Measurements from ENCODE around the gene JAZF1.
"Not testable (repeated sequence)": the region's sequence is repeated elsewhere in the genome, so short reads cannot be mapped to it uniquely, and the experiment has no call there.

The JAZF1 gene

GRCh38 chr7:27860800-27861199 lies 319.8 kb downstream of the JAZF1 start:
- no peak for DNase-seq

DNA sequence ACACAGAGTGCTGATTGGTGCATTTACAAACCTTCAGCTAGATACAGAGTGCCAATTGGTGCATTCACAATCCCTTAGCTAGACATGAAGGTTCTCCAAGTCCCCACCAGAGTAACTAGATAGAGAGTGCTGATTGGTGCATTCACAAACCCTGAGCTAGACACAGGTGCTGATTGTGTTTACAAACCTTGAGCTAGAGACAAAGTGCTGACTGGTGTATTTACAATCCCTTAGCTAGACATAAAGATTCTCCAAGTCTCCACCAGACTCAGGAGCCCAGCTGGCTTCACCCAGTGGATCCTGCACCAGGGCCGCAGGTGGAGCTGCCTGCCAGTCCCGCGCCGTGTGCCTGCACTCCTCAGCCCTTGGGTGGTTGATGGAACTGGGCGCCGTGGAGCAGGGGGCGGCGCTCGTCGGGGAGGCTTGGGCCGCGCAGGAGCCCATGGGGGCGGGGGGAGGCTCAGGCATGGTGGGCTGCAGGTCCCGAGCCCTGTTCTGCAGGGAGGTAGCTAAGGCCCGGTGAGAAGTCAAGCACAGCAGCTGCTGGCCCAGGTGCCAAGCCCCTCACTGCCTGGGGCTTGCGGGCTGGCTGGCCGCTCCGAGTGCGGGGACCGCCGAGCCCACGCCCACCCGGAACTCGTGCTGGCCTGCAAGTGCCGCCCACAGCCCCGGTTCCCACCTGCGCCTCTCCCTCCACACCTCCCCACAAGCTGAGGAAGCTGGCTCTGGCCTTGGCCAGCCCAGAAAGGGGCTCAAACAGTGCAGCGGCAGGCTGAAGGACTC lies 323.7 kb downstream of the JAZF1 start:
- not testable (repeated sequence) for DNase-seq

- no peak for DNase-seq
Measured at GRCh38 chr7:27850531-27850930, 330.1 kb downstream of the JAZF1 start.

GRCh38 chr7:27846388-27846787 lies 334.2 kb downstream of the JAZF1 start:
- DNase-seq, result no peak

GRCh38 chr7:27843584-27844305 lies 336.9 kb downstream of the JAZF1 start:
- DNase-seq, result no peak

DNA sequence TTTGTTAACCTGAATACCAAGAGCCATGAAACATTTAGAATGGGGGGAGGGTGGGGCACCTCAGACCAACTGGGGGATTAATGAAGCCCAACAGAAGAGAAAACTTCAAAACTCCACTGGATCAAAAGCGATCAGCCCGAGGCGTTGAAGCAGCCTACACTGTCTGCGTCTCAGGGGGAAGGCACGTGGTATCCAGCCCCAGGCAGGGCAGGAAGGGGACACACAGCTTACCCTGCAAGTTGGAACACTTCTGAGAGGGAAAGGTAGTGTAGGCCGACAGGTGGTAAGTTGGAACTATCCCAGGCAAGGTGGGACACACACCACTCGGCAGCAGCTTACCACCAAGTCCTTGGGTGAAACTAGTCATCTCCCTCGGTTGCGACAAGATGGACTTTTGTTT lies 337.7 kb downstream of the JAZF1 start:
- no peak for DNase-seq

- DNase-seq, result peak; percentile 41
Measured at GRCh38 chr7:27842094-27842692, 338.4 kb downstream of the JAZF1 start.

GRCh38 chr7:27840760-27841364 lies 339.7 kb downstream of the JAZF1 start:
- no peak for DNase-seq

DNA sequence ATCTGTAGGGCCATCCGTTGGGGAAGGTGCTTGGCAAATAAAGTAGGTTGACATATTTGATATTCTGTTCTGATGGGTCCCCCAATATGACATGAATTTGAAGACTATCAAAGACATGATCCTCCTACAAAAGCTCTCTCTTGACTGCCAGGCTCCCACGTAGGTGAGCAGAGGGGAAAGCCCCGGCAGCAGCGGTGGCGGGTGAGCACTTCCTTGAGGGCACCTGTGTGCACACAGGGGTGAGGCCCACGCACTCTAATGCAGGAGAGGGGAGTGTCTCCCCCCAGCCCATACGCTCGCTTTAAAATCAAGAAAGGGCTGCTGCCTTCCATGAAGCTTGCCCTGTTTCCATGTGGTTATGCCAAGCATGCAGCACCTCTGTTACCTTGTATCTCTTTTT lies 340.3 kb downstream of the JAZF1 start:
- DNase-seq, result no peak

- DNase-seq, result no peak
Measured at GRCh38 chr7:27839099-27839498, 341.5 kb downstream of the JAZF1 start.

DNA sequence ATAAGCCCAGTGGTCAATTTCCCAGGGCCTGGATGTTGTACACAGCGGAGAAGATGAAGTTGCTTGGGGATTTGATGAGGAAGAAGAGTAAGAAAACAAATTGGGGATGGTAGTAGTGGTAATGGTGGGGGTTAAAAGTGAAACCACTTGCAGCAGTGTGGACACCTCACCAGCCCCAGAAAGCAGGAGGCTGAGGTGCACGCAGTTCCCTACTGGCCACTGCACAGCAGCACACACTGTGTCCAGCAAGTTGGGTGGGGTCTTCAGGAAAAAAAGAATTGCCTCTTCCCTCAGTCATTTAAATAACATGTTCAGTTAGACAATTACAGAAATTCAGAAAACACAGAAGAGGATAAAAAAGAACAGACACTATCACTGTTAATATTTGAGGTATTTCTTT lies 344.1 kb downstream of the JAZF1 start:
- no peak for DNase-seq

- no peak for DNase-seq
Measured at GRCh38 chr7:27835376-27835775, 345.2 kb downstream of the JAZF1 start.

DNA sequence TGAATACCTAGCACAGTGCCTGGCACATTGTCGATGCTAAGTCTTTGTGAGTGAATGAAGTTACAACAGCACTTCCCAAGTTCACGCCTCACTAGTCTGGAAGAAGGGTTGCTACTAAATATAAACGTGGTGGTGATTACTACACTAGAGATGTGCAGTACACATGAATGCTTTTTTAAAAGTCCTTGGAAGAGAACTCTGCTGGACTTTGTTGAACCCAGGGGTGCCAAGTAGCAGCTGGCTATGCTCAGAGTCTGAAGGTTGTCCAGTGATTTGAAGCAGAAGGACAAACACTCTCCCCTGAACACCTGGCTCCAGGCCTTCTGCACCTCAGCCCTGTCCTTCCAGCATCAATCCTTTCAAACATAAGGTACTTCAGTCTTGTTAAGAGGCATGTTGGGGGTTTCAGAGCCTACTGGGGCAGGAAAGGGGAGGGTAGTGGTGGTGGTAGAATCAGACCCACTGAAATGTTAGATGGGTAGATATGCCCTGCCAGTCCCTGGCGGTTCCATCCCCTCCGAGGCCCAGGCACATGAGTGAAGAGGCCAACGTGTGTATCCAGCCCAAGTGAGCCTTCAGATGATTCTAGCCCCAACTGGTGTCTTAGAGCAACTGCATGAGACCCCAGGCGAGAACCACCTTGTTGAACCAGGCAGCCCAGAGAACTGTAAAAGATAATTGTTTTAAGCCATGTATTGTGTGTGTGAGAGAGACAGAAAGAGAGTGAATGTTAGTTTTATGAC lies 346.2 kb downstream of the JAZF1 start:
- peak; percentile 45 for DNase-seq

- no peak for DNase-seq
Measured at GRCh38 chr7:27826357-27826756, 354.2 kb downstream of the JAZF1 start.

- DNase-seq, result no peak
Measured at GRCh38 chr7:27825891-27826290, 354.7 kb downstream of the JAZF1 start.

DNA sequence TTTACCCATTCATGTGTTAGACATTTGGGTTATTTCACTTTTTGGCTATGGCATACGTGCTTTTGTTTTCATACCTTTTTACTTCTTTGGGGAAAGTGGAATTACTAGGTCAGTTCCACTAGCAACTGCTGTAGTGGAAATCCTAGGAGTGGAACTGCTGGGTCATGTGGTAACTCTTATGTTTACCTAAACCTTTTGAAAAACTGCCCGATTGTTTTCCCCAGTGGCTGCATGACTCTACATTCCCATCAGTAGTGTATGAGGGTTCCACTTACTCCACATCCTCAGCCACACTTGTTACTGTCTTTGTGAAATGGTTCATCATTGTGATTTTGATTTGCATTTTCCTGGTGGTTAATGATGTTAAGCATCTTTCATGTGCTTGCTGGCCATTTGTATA lies 358.4 kb downstream of the JAZF1 start:
- DNase-seq, result no peak

DNA sequence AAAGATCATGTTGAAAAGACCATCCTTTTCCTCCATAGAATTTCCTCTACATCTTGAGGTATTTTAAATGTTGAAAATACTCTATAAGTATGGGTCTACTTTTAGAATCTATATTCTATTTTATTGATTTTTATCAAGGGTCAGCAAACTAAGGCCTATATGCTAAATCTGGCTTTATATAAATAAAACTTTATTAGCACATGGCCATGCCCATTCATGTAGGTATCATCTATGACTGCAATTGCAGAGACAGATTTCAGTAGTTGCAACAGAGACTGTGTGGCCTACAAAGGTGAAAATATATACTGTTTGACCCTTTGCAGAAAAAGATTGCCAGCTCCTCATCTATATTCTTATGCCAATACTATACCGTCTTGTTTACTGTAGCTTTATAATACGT lies 367.9 kb downstream of the JAZF1 start:
- DNase-seq, result no peak

DNA sequence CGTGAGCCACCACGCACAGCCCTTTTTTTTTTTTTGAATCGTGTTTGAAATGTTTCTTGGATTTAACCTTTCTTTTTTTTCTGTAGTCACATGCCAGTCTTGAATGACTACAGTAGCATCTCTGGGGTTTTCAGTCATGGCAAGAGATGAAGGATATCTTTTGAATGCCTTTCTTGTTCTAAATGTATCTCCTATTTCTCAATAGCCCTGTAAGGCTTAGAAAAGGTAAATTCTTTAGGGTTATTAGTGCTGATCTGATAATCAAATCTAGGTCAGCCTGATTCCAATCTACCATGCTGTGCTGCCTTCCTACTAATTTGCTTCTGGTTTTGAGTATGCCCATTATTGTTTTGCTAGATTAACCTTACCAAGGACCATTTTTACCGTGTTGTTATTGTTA lies 370.4 kb downstream of the JAZF1 start:
- DNase-seq, result no peak

DNA sequence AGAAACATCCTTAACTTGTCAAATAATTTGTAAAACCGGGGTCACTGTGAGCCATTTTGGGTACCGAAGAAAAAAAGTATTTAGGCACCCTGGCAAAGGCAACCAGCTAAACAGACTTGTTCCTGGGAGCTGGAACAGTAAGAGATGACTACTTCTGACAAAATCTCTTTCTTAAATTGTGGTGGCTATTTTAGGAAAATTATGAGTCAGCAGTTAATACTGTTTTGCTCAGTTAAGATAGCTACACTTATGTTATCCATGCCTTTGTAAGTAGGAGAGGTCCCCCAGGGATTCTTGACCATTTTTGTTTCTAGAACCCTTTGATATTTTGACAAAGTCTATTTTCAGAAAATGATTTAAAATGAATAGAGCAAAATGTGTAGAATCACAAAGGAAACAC lies 372.0 kb downstream of the JAZF1 start:
- no peak for DNase-seq

- DNase-seq, result no peak
Measured at GRCh38 chr7:27804139-27804538, 376.5 kb downstream of the JAZF1 start.

DNA sequence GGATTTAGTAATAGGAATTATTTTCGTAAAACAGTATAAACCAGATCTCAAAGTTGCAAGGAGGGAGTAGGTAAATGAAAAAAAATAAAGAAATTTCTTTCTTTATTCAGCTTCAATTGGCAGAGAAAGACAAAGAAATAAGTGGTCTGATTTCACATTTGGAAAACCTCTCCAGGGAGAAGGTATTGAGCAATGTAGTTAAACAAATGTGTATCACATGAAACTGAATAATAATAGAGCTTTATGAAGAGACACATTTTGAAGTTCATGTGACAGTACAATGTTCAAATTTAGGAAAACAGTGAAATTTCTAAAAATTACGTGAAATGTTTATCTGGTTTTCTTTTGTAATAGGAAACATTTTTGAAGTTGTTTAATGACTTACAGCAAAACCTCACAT lies 377.6 kb downstream of the JAZF1 start:
- DNase-seq, result no peak

DNA sequence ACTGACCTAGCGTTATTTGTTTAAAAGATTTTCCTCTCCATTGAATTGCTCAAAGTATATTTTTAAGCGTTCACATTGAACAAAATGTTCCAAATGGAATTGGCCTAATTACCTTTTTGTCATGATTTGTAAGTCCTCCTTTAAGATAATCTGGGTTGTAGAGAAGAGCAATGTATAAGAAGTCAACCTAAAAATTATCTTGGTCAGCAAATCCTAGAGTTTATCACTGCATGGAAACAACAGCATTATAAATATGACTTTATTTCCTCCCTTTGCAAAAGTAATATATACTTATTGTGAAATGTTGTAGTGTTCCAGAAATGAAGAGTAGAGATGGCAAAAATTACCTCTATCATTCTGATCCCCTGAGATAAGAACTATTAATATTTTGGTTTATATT lies 381.4 kb downstream of the JAZF1 start:
- no peak for DNase-seq

DNA sequence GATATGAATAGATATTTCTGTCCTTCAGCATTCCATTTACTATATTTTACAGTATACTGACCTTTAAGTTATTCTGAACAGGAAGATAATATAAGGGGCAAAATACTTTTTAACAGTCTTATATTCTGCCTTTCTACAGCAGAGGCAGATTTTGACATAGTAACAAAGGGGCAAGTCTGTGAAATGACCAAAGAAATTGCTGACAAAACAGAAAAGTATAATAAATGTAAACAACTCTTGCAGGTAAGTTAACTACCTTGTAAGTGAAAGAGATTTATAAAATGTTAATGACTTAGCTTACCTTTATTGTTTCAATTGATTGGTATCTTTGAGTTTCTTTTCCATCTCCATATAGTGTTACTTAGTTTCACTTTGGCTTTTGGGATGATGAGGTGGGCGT lies 384.6 kb downstream of the JAZF1 start:
- no peak for DNase-seq

Measured in DMS79 treated with DMSO at 0.1 percent for 48 hours (cell line).